Kidney (tissue), 14 donors: ENCODE measurements around the gene SLC4A5. TPM values are rescaled to one million over a fixed set of nuclear protein-coding genes. Genes with fewer than 3 reads are reported as not detected.

ENCODE experiments used
- DNase-seq, 5 donors: peaks; one replicate each; pipeline ENCODE4 v3.0.0-alpha.2; 2013 to 2020
- FAIRE-seq: peaks from 2 replicates; lab custom pipeline; 2012; peaks lifted over from hg19 to GRCh38; lab: Jason Lieb, UNC
- H3K27ac ChIP-seq, 2 donors: one replicate each; pipeline ENCODE4 v1.7.0; 2013; ENCODE audit warnings: low read depth in 2 of 2, low read length in 2 of 2, inconsistent platforms in 1 of 2
- H3K27me3 ChIP-seq: one replicate; pipeline ENCODE4 v1.7.1; 2013; ENCODE audit warnings: low read length, inconsistent platforms; ENCODE audit not compliant: control insufficient read depth, insufficient read depth
- H3K36me3 ChIP-seq, 3 donors: one replicate each; pipeline versions ENCODE4 v1.7.0 to v1.7.1; 2013; ENCODE audit warnings: low read length in 3 of 3, control low read depth in 1 of 3, inconsistent platforms in 1 of 3; ENCODE audit not compliant: insufficient read depth in 3 of 3, control insufficient read depth in 2 of 3
- H3K4me1 ChIP-seq, 3 donors: one replicate each; pipeline versions ENCODE4 v1.7.0 to v1.7.1; 2013; ENCODE audit warnings: low read length in 3 of 3, inconsistent platforms in 1 of 3, low read depth in 1 of 3; ENCODE audit not compliant: control insufficient read depth in 2 of 3, insufficient read depth in 2 of 3
- H3K4me3 ChIP-seq, 3 donors: one replicate each; pipeline versions ENCODE4 v1.7.0 to v1.8.1; 2013; ENCODE audit warnings: low read length in 3 of 3, control low read depth in 1 of 3, inconsistent platforms in 1 of 3
- H3K9ac ChIP-seq, 3 donors: one replicate each; pipeline versions ENCODE4 v1.7.0 to v1.7.1; 2013; ENCODE audit warnings: low read length in 3 of 3, control low read depth in 1 of 3, inconsistent platforms in 1 of 3
- H3K9me3 ChIP-seq, 3 donors: one replicate each; pipeline versions ENCODE4 v1.7.0 to v1.7.1; 2013; ENCODE audit warnings: low read length in 3 of 3, control low read depth in 1 of 3, inconsistent platforms in 1 of 3; ENCODE audit not compliant: control insufficient read depth in 2 of 3, insufficient read depth in 1 of 3
- intact Hi-C: fragments of 100-400 bp; cut with DNase I; formaldehyde crosslinking; loops from one replicate; pipeline ENCODE4 v1.11.1; 2022
- polyA plus RNA-seq: library from polyadenylated mRNA; stranded (reverse); fragments of 350-450 nt; fragmentation: Illumina TruSeq; extraction: RNeasy Lipid Tissue Mini Kit (QIAGEN cat#74804); gene quantifications from one replicate; pipeline ENCODE4 v1.2.3, GENCODE V29; 2014; ENCODE audit warnings: low read depth, low replicate concordance; ENCODE audit not compliant: insufficient read depth
- total RNA-seq: library from RNA; stranded (reverse); fragmentation: NEBNext Ultra II Directional; extraction: Animal tissue kit (Norgen Biotek cat#: 25700); gene quantifications from one replicate; pipeline ENCODE4 v1.2.1, GENCODE V29; 2021
- TF ChIP-seq, protein P1 (sequence below): IDR thresholded peaks from 3 replicates; pipeline ENCODE4 v1.5.1; 2012; ENCODE audit warnings: mild to moderate bottlenecking, moderate library complexity, borderline replicate concordance; ENCODE audit not compliant: insufficient read depth; ENCODE audit errors: extremely low read depth
- donor health status: control.
- donor health status: control.
- donor health status: control.
- donor health status: control.
- donor health status: control.
- donor health status: DM: yes; HTN: yes; CAD: no.
- donor health status: Normal renal cell carcinoma (clear cell type).

SLC4A5 gene
- total and polyA plus RNA-seq, 2 donors from 2014 or later = 1.1 to 5.2 TPM

DNA sequence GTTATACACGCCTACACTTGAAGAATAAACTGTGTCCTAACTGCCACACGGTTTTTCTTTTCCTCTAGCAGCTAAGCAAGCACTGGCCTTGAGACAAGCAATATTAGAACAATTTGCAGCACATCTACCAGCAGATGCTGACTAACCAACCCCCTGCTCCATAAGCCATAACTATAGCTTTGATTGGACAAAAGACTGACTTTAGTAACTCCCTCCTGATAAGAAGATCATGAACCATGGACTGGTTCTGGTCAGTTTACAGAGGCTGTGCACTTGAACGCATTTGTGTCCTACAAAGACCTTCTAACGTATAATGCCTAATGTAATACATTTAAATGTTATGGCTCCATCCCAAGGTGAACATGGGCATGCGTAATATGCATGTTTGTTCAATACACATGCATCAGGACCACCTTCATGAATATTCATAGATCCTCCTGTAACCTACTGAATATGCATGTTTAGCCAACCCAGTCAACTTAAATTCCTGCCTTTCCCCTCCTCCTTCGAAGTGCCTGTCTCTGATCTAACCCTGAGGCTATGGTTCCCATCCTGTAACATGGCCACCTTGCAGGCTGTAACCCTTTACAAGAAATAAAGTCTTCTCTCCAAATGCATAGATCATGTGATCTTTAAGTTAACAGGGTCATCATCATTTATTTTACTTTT is 26.5 kb downstream of the SLC4A5 start:
- H3K9me3 ChIP-seq = no peaks in the 10 kb centered on the region

DNA sequence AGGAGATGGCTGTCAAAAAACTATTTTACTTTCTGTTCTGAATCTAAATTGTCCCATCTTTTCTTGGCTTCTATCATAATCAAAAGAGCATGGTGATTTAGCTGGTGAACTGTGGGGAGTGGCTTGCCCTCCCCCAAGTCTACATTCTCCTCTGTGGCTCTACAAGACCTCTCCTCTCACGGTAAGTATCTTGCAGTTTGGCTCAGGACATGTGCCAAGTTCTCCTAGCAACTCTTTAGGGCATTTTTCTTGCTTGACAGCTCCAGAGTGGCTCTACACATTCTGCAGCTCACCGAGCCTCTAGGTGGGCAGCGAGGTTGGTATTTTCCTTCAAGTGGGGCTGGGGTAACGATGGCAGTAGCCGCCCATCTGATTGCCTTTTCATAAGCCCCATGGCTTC is 29.1 kb downstream of the SLC4A5 start:
- H3K4me1 ChIP-seq = peaks cover 0 to 2% (median 0%) of the 10 kb centered on the region in 3 donors
- no peak overlapping the region for H3K4me3 ChIP-seq

More for the DNA sequence above, 26.5 kb downstream of the SLC4A5 start:
- TF ChIP-seq, protein P1, sequence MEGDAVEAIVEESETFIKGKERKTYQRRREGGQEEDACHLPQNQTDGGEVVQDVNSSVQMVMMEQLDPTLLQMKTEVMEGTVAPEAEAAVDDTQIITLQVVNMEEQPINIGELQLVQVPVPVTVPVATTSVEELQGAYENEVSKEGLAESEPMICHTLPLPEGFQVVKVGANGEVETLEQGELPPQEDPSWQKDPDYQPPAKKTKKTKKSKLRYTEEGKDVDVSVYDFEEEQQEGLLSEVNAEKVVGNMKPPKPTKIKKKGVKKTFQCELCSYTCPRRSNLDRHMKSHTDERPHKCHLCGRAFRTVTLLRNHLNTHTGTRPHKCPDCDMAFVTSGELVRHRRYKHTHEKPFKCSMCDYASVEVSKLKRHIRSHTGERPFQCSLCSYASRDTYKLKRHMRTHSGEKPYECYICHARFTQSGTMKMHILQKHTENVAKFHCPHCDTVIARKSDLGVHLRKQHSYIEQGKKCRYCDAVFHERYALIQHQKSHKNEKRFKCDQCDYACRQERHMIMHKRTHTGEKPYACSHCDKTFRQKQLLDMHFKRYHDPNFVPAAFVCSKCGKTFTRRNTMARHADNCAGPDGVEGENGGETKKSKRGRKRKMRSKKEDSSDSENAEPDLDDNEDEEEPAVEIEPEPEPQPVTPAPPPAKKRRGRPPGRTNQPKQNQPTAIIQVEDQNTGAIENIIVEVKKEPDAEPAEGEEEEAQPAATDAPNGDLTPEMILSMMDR = no peak
- no peak for FAIRE-seq
- intact Hi-C loops = no loop called here
- peak in 1 of 5 donors; percentile 10 for DNase-seq
- Histone ChIP-seq H3K27me3 (no peaks in the 10 kb centered on the region), H3K4me1 (peaks cover 0 to 2% (median 0%) of the 10 kb centered on the region in 3 donors), H3K4me3 (no peak overlapping the region), H3K9ac (no peak overlapping the region), H3K27ac (no peak overlapping the region), H3K36me3 (no peaks in the 10 kb centered on the region)

DNA sequence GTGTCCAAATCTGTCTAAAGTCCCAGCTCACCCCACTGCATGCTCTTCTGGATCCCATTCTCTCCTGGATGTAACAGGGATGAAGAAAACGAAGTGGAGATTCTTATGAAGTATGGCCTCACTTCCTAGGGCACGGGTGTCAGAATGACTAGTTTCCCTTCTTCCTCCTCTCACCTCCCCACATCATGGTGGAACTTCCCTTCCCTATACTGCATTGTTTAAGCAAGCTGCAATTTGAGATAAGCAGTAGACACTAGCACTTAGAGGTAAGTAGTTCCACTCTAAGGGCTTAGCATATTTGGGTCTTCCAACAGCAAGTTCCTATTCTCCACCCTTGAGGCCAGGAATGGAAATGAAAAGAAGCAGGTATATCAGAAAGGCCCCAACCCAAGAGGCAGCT is 29.7 kb downstream of the SLC4A5 start:
- no peaks in the 10 kb centered on the region for H3K36me3 ChIP-seq
- intact Hi-C loops = no loop called here
- H3K27me3 ChIP-seq = no peaks in the 10 kb centered on the region
- FAIRE-seq (no peak), DNase-seq (no peak)
- H3K4me1 ChIP-seq = peaks cover 0 to 2% (median 0%) of the 10 kb centered on the region in 3 donors
- H3K4me3 ChIP-seq = no peak overlapping the region
- TF ChIP-seq, protein P1 = no peak
- H3K9ac ChIP-seq = no peak overlapping the region
- H3K27ac ChIP-seq = no peak overlapping the region
- H3K9me3 ChIP-seq = no peaks in the 10 kb centered on the region

More for the DNA sequence above, 29.1 kb downstream of the SLC4A5 start:
- DNase-seq = no peak
- TF ChIP-seq, protein P1 = no peak
- Histone ChIP-seq H3K9me3 (no peaks in the 10 kb centered on the region), H3K27me3 (no peaks in the 10 kb centered on the region), H3K27ac (no peak overlapping the region), H3K9ac (no peak overlapping the region), H3K36me3 (no peaks in the 10 kb centered on the region)
- no peak for FAIRE-seq
- intact Hi-C loops = no loop called here
